Stomach (tissue), 19 donors: ENCODE results near the gene UPP2. TPM values are rescaled to one million over a fixed set of nuclear protein-coding genes. Genes with fewer than 3 reads are reported as not detected.

Source experiments
- DNase-seq, 2 donors: peaks; one replicate each; pipeline versions ENCODE4 v3.0.0 to v3.0.0-alpha.2; 2013 to 2019
- H3K27ac ChIP-seq, 5 donors: fragments of 200-600 bp in 4 of 5; sonication (generic) in 4 of 5; one replicate each; pipeline ENCODE4 v1.5.1; 2013 to 2019; ENCODE audit warnings: mild to moderate bottlenecking in 1 of 5, moderate library complexity in 1 of 5
- H3K27me3 ChIP-seq, 3 donors: fragments of 200-600 bp; sonication (generic); one replicate each; pipeline ENCODE4 v1.5.1; 2017 to 2019; ENCODE audit warnings: mixed run types in 1 of 3
- H3K36me3 ChIP-seq, 4 donors: fragments of 200-600 bp; sonication (generic); 1 replicate in 3 of 4; 2 replicates in 1 of 4; pipeline ENCODE4 v1.5.1; 2016 to 2019
- H3K4me1 ChIP-seq, 4 donors: fragments of 200-600 bp; sonication (generic); one replicate each; pipeline ENCODE4 v1.5.1; 2016 to 2019
- H3K4me3 ChIP-seq, 4 donors: fragments of 200-600 bp; sonication (generic) in 3 of 4; one replicate each; pipeline ENCODE4 v1.5.1; 2016 to 2019; ENCODE audit warnings: mild to moderate bottlenecking in 1 of 4
- H3K9me3 ChIP-seq, 4 donors: fragments of 200-600 bp; sonication (generic); one replicate each; pipeline ENCODE4 v1.5.1; 2016 to 2019
- EP300 ChIP-seq: sonication (generic); formaldehyde crosslinking; IDR thresholded peaks from one replicate; pipeline ENCODE4 v1.6.1; 2017; ENCODE audit warnings: antibody characterized with exemption
- POLR2A ChIP-seq, 4 donors: fragments of 450-650 bp; IDR thresholded peaks; one replicate each; pipeline ENCODE4 v1.6.1; 2016; ENCODE audit warnings: antibody characterized with exemption in 4 of 4, control low read depth in 2 of 4, mild to moderate bottlenecking in 1 of 4, moderate library complexity in 1 of 4
- POLR2AphosphoS5 ChIP-seq, 3 donors: sonication (generic); formaldehyde crosslinking; IDR thresholded peaks; one replicate each; pipeline ENCODE4 v1.6.1; 2016; ENCODE audit warnings: antibody characterized with exemption in 3 of 3
- WGBS, 5 donors: extraction: QIAGEN DNeasy Blood & Tissue Kit in 3 of 5; methylation state at CpG; one replicate each; pipeline versions ENCODE4 v1.1.5 to v1.1.7; 2013 to 2018; 5-methylcytosine and 5-hydroxymethylcytosine counted together
- intact Hi-C: fragments of 100-400 bp; cut with DNase I; formaldehyde crosslinking; loops from one replicate; pipeline ENCODE4 v1.15.1; 2023; ENCODE audit warnings: low total_unique reads
- long read RNA-seq, 10 donors: transcript quantifications; one replicate each; lab custom pipeline, GENCODE V29; 2026
- polyA plus RNA-seq, 3 donors: library from polyadenylated mRNA; stranded (reverse); fragments of 200-250 nt; gene quantifications; one replicate each; pipeline ENCODE4 v1.2.3, GENCODE V29; 2013
- total RNA-seq, 5 donors: library from RNA; depleted of rRNA; stranded (reverse); fragments of >200 nt; gene quantifications; one replicate each; pipeline versions ENCODE4 v1.1.0 to v1.2.3, GENCODE V29; 2014 to 2016
- TF ChIP-seq, protein P1 (sequence below), 7 experiments: fragments of 450-650 bp in 4 of 7; fragments of 200-600 bp in 3 of 7; sonication (generic) in 3 of 7; IDR thresholded peaks; one replicate each; pipeline ENCODE4 v1.5.1; 2016 to 2019; ENCODE audit warnings: antibody characterized with exemption in 7 of 7, control low read depth in 2 of 7, mild to moderate bottlenecking in 1 of 7
- donor health status: healthy with polysubstance abuse.
- donor health status: Bipolar disorder and iron deficiency.
- donor health status: healthy.

UPP2 gene
- total RNA-seq: not detected
- not detected for polyA plus RNA-seq
- long read RNA-seq, donor 1: 0 reads
- long read RNA-seq, donor 2: 0 reads
- long read RNA-seq, donor 3: 0 reads
- long read RNA-seq, donor 4: 0 reads
- long read RNA-seq, donor 5: 0 reads
- long read RNA-seq, donor 6: 0 reads
- long read RNA-seq, donor 7: 0 reads
- long read RNA-seq, donor 8: 0 reads
- long read RNA-seq, donor 9: 0 reads
- long read RNA-seq, donor 10: 0 reads

GRCh38 chr2:158101384-158101926 is at the start of gene UPP2:
Gene UPP2, plus strand, starts transcription at chr2:158101876. Its CDS starts 188 bp downstream, at chr2:158102064.
- H3K4me3 ChIP-seq: no peak within 1 kb of the TSS
- H3K36me3 ChIP-seq: no peaks in the 10 kb centered on the region
- H3K27ac ChIP-seq: no peak within 1 kb of the TSS
- no peak for DNase-seq
- H3K4me1 ChIP-seq: no peaks in the 10 kb centered on the region
- no peaks in the 10 kb centered on the region for H3K9me3 ChIP-seq
- 75 to 92% (median 88%) methylated on average over 3 of the region's 3 CpGs for WGBS, 5 donors
- no peak for TF ChIP-seq EP300
- TF ChIP-seq, protein P1, sequence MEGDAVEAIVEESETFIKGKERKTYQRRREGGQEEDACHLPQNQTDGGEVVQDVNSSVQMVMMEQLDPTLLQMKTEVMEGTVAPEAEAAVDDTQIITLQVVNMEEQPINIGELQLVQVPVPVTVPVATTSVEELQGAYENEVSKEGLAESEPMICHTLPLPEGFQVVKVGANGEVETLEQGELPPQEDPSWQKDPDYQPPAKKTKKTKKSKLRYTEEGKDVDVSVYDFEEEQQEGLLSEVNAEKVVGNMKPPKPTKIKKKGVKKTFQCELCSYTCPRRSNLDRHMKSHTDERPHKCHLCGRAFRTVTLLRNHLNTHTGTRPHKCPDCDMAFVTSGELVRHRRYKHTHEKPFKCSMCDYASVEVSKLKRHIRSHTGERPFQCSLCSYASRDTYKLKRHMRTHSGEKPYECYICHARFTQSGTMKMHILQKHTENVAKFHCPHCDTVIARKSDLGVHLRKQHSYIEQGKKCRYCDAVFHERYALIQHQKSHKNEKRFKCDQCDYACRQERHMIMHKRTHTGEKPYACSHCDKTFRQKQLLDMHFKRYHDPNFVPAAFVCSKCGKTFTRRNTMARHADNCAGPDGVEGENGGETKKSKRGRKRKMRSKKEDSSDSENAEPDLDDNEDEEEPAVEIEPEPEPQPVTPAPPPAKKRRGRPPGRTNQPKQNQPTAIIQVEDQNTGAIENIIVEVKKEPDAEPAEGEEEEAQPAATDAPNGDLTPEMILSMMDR (IDR thresholded peaks at IDR 0.05): no peak
- no peak for TF ChIP-seq POLR2AphosphoS5 (IDR thresholded peaks at IDR 0.05)
- TF ChIP-seq POLR2A (IDR thresholded peaks at IDR 0.05): no peak
- H3K27me3 ChIP-seq: no peaks in the 10 kb centered on the region
- intact Hi-C loops: no loop called here

- intact Hi-C loops: no loop called here
- Histone ChIP-seq H3K27ac (no peak overlapping the region), H3K27me3 (no peaks in the 10 kb centered on the region), H3K4me1 (no peaks in the 10 kb centered on the region), H3K4me3 (no peak overlapping the region), H3K9me3 (no peaks in the 10 kb centered on the region), H3K36me3 (no peaks in the 10 kb centered on the region)
- no peak for DNase-seq
- 86 to 94% (median 91%) methylated on average over 2 of the region's 2 CpGs for WGBS, 5 donors
- TF ChIP-seq EP300 (no peak), POLR2A (IDR thresholded peaks at IDR 0.05) (no peak), POLR2AphosphoS5 (IDR thresholded peaks at IDR 0.05) (no peak)
- TF ChIP-seq, protein P1 (IDR thresholded peaks at IDR 0.05): no peak
Measured at GRCh38 chr2:158052761-158053160, 48.9 kb upstream of the UPP2 start.

DNA sequence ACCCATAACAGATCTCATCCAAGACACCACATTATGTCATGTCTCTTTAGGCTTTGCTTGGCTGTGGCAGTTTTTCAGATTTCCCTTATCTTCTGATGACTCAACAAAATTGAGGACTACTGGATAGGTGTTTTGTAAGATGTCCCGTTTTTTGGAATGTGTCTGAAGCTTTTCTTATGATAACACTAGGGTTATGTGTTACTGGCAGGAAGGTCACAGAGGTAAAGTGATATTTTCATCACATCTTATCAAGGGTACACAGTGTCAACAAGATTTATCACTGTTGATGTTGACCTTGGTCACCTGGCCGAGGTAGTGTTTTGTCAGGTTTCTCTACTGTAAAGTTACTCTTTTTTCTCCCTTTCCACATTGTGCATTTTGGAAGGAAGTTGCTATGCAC is 44.8 kb upstream of the UPP2 start:
- TF ChIP-seq, protein P1 (IDR thresholded peaks at IDR 0.05): no peak
- no peak for TF ChIP-seq POLR2A (IDR thresholded peaks at IDR 0.05)
- TF ChIP-seq POLR2AphosphoS5 (IDR thresholded peaks at IDR 0.05): no peak
- TF ChIP-seq EP300: no peak
- WGBS, 5 donors: 13 to 29% (median 18%) methylated on average over 2 of the region's 2 CpGs
- no peak overlapping the region for H3K27ac ChIP-seq
- H3K4me3 ChIP-seq: no peak overlapping the region
- intact Hi-C loops: no loop called here
- DNase-seq: no peak
- no peaks in the 10 kb centered on the region for H3K36me3 ChIP-seq
- H3K27me3 ChIP-seq: no peaks in the 10 kb centered on the region
- no peaks in the 10 kb centered on the region for H3K4me1 ChIP-seq
- H3K9me3 ChIP-seq: no peaks in the 10 kb centered on the region

DNA sequence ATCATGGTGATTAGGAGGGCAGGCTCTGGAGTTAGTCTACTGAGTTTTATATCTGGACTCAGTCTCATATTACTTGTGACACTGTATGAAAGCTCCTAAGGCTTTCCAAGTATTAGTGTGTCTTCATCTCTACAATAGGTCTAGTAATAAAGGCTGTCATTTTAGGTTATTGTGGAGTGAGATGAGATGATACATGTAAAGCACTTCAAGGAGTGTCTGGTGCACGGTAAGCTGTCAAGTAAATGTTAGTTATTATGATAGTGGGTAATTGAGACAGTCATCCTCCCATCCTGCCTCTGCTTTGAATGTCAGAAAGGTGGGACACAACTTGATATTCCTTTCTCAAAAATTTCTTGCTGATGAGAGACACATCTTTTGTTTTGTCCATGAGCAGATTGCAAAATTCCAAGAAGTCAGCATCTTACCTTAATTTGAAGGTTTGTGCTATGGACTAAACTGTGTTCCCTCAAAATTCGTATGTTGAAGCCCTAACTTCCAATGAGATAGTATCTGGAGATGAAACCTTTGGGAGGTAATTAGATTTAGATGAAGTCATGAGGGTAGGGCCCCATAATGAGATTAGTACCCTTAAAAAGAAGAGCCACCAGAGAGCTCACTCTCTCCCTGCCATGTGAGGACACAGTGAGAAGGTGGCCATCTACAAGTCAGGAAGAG is 41.4 kb upstream of the UPP2 start:
- Histone ChIP-seq H3K4me1 (no peaks in the 10 kb centered on the region), H3K4me3 (no peak overlapping the region), H3K27ac (no peak overlapping the region), H3K9me3 (peaks cover 0 to 5% (median 0%) of the 10 kb centered on the region in 4 donors), H3K36me3 (no peaks in the 10 kb centered on the region), H3K27me3 (no peaks in the 10 kb centered on the region)
- no peak for DNase-seq
- 76 to 93% (median 86%) methylated on average over 2 of the region's 2 CpGs for WGBS, 5 donors
- TF ChIP-seq, protein P1 (IDR thresholded peaks at IDR 0.05): no peak
- TF ChIP-seq POLR2AphosphoS5 (IDR thresholded peaks at IDR 0.05) (no peak), EP300 (no peak), POLR2A (IDR thresholded peaks at IDR 0.05) (no peak)
- intact Hi-C loops: no loop called here
